Measurements from ENCODE around the gene LPAR5. TPM values are rescaled to one million over a fixed set of nuclear protein-coding genes. Genes with fewer than 3 reads are reported as not detected.
"Not testable (repeated sequence)": the region's sequence is repeated elsewhere in the genome, so short reads cannot be mapped to it uniquely, and the experiment has no call there.

LPAR5 gene
- total and polyA plus RNA-seq, 8 donors, result 1.1 to 2.0 (median 1.5) TPM

DNA sequence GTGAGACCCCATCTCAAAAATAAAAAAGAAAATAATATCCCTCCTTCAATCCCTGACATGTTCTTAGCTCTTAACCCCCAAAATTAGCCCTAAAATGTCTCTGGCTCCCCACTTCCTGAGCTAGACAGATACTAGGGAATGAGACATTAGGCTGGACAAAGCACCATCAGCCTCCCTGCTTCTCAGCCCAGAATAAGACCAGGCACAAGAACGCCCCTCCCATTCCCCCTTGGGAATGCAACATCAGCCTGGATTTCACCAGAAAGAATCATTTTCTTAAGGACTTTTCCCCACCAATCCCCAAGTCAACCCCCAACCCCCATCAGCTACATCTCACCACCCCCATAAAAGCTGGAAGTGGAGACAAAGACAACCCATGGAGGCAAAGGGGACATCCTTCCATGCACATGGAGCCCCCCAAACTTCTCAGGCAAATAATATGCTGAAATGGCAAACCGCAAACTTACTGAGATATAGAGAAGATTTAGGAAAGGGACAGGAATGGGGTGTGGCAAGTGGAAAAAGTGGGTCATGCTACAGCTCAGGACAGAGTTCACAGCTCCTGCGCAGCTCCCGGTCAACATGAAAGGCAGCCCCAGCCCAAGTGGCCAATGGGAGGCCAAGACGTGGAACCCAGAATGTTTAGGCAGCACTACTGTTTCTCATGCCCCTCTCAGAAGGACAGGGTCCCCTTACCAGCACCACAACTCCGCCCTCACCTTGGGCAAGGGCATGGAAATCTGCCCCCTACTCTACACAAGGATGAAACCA lies 31.3 kb downstream of the LPAR5 start:
- Histone ChIP-seq H3K27ac (peak overlapping the region; percentile 41 to 96), H3K4me3 (peak overlapping the region in 1 of 2 donors; percentile 88), H3K9me3 (no peaks in the 10 kb centered on the region), H3K36me3 (peaks cover 0 to 35% of the 10 kb centered on the region in 2 donors), H3K4me1 (peaks cover 34 to 43% of the 10 kb centered on the region in 2 donors), H3K27me3 (no peaks in the 10 kb centered on the region)
- ATAC-seq (no peak), DNase-seq (no peak)
- no peak for TF ChIP-seq CTCF (IDR thresholded peaks at IDR 0.05)
- intact Hi-C loops (cut with DNase I), result no loop called here

DNA sequence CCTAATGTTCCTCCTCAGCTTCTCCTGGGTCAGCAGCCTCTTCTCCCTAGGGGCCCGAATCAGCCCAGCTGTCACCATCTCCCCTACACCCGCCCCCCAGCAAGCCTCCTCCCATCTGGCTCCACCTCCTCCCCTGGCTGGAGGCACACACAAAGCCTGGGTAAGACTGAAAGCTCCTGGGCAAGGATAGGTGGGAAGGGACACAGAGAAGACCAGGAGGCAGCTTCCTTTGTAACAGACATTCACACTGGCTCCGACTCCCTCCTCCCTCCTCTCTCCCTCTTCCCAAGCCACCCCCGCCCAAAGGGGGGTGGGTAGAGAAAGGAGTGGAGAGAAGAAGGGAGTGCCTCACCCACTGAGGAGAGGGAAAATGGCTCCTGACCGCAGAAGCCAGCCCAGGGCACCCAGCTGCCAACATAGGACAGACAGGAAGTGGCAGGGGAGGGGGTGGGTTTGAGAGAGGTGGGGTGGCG lies 32.6 kb downstream of the LPAR5 start:
- peak in 1 of 4 donors; percentile 38 for DNase-seq

GRCh38 chr12:6602526-6602925 lies 33.2 kb downstream of the LPAR5 start:
- H3K4me1 ChIP-seq, result peaks cover 34 to 43% of the 10 kb centered on the region in 2 donors
- intact Hi-C loops (cut with DNase I), result no loop called here
- H3K36me3 ChIP-seq, result peaks cover 0 to 54% of the 10 kb centered on the region in 2 donors

More for the DNA sequence above, 32.6 kb downstream of the LPAR5 start:
- peak overlapping the region; percentile 44 to 48 for H3K27ac ChIP-seq
- H3K4me1 ChIP-seq, result peaks cover 34 to 43% of the 10 kb centered on the region in 2 donors
- H3K27me3 ChIP-seq, result no peaks in the 10 kb centered on the region
- H3K9me3 ChIP-seq, result no peaks in the 10 kb centered on the region
- intact Hi-C loops (cut with DNase I), result no loop called here
- ATAC-seq, result no peak
- peaks cover 0 to 48% of the 10 kb centered on the region in 2 donors for H3K36me3 ChIP-seq
- no peak for TF ChIP-seq CTCF (IDR thresholded peaks at IDR 0.05)
- H3K4me3 ChIP-seq, result peak overlapping the region in 1 of 2 donors; percentile 88

GRCh38 chr12:6595673-6596072 lies 40.1 kb downstream of the LPAR5 start:
- H3K4me1 ChIP-seq; ATAC-seq; H3K27ac ChIP-seq; intact Hi-C loops (cut with DNase I); DNase-seq; H3K9me3 ChIP-seq; H3K27me3 ChIP-seq; H3K4me3 ChIP-seq: not testable (repeated sequence)
- H3K36me3 ChIP-seq, result peaks cover 8 to 100% of the 10 kb centered on the region in 2 donors

More at GRCh38 chr12:6602526-6602925, 33.2 kb downstream of the LPAR5 start:
- H3K27ac ChIP-seq, result peak overlapping the region in 1 of 2 donors; percentile 48
- DNase-seq (no peak), ATAC-seq (no peak)
- no peak overlapping the region for H3K4me3 ChIP-seq
- no peak for TF ChIP-seq CTCF (IDR thresholded peaks at IDR 0.05)
- H3K27me3 ChIP-seq, result no peaks in the 10 kb centered on the region
- no peaks in the 10 kb centered on the region for H3K9me3 ChIP-seq

GRCh38 chr12:6592087-6592486 lies 43.7 kb downstream of the LPAR5 start:
- TF ChIP-seq CTCF (IDR thresholded peaks at IDR 0.05), result no peak
- Histone ChIP-seq H3K4me1 (no peaks in the 10 kb centered on the region), H3K27me3 (no peaks in the 10 kb centered on the region), H3K4me3 (no peak overlapping the region), H3K27ac (no peak overlapping the region), H3K36me3 (peaks cover 13 to 100% of the 10 kb centered on the region in 2 donors), H3K9me3 (no peaks in the 10 kb centered on the region)
- intact Hi-C loops (cut with DNase I), result no loop called here
- DNase-seq (no peak), ATAC-seq (no peak)

DNA sequence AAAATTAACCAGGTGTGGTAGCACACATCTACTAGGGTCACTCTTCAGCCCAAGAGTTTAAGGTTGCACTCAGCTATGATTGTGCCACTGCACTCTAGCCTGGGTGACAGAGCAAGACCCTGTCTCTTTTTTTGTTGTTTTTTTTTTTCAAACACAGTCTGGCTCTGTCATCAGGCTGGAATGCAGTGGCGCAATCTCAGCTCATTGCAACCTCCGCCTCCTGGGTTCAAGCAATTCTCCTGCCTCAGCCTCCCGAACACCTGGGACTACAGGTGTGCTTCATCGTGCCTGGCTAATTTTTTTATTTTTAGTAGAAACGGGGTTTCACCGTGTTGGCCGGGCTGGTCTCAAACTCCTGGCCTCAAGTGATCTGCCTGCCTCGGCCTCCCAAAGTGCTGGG lies 49.2 kb downstream of the LPAR5 start:
- H3K27ac ChIP-seq; H3K4me3 ChIP-seq; intact Hi-C loops (cut with DNase I); H3K9me3 ChIP-seq; DNase-seq; H3K4me1 ChIP-seq; H3K27me3 ChIP-seq; ATAC-seq: not testable (repeated sequence)
- H3K36me3 ChIP-seq, result peaks cover 4 to 100% of the 10 kb centered on the region in 2 donors

Measured in left lung (tissue), 10 donors.